OCI-LY3 (cell line): ENCODE data around the gene CAMK1D.

Experiments
- CTCF ChIP-seq: fragments of 200-600, 300-600 bp; sonication (generic); IDR thresholded peaks from 2 replicates; pipeline ENCODE4 v1.5.1; 2014; ENCODE audit warnings: antibody characterized with exemption, low read length, low read depth
- EZH2phosphoT487 ChIP-seq: fragments of 200-600 bp; shearing (Covaris generic); IDR thresholded peaks from 2 replicates; pipeline ENCODE4 v1.6.1; 2018; ENCODE audit warnings: antibody characterized with exemption, mixed run types, low read depth

GRCh38 chr10:12337453-12338372 lies 11.6 kb upstream of the CAMK1D start:
- TF ChIP-seq CTCF = no peak
- no peak for TF ChIP-seq EZH2phosphoT487
